ENCODE measurements around the gene HS6ST3.

DNA sequence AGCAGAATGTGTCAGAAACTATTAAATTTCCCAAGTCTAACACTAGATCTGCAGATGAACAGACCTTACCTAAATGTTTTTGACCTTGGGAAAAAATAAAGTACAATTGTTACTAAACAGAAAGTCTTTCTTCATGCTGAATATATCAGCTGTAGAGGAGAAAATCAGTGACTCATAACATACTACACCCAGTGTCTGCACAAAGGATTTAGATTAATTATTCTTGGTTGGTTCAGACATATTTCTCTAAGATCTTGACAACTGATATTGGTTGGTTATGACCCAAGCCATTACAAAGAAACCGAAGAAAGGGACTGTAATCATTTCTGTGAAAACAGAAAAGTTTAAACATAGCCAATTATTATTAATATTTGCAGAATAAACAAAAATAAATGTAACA lies 225.1 kb downstream of the HS6ST3 start:
- TF ChIP-seq, protein P1, sequence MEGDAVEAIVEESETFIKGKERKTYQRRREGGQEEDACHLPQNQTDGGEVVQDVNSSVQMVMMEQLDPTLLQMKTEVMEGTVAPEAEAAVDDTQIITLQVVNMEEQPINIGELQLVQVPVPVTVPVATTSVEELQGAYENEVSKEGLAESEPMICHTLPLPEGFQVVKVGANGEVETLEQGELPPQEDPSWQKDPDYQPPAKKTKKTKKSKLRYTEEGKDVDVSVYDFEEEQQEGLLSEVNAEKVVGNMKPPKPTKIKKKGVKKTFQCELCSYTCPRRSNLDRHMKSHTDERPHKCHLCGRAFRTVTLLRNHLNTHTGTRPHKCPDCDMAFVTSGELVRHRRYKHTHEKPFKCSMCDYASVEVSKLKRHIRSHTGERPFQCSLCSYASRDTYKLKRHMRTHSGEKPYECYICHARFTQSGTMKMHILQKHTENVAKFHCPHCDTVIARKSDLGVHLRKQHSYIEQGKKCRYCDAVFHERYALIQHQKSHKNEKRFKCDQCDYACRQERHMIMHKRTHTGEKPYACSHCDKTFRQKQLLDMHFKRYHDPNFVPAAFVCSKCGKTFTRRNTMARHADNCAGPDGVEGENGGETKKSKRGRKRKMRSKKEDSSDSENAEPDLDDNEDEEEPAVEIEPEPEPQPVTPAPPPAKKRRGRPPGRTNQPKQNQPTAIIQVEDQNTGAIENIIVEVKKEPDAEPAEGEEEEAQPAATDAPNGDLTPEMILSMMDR (conservative IDR thresholded peaks at IDR 0.05 in 1 of 2, IDR thresholded peaks at IDR 0.05 in 1 of 2; ENCODE audit: extremely low read depth in 1 of 2, insufficient read depth in 1 of 2, low read depth in 1 of 2, low read length in 2 of 2): no peak
- TF ChIP-seq EZH2 (IDR thresholded peaks at IDR 0.05; ENCODE audit: borderline replicate concordance, low read length): no peak
